ENCODE results near the gene PDE7B. TPM values are rescaled to one million over a fixed set of nuclear protein-coding genes. Genes with fewer than 3 reads are reported as not detected.

The PDE7B gene
- total RNA-seq, 4 donors from 2014 or later = 15.4 to 28.6 (median 18.8) TPM

GRCh38 chr6:136031982-136032381 lies 180.5 kb downstream of the PDE7B start:
- DNase-seq = peak in 1 of 2 donors; percentile 41
- no peaks in the 10 kb centered on the region for H3K36me3 ChIP-seq
- H3K9me3 ChIP-seq = no peaks in the 10 kb centered on the region
- H3K4me3 ChIP-seq = no peak overlapping the region
- no peaks in the 10 kb centered on the region for H3K27me3 ChIP-seq
- TF ChIP-seq CTCF (IDR thresholded peaks at IDR 0.05) (peak; percentile 33 to 50 (median 38)), POLR2A (IDR thresholded peaks at IDR 0.05) (no peak)
- H3K27ac ChIP-seq = no peak overlapping the region
- H3K4me1 ChIP-seq = peaks cover 0 to 6% of the 10 kb centered on the region in 2 donors
- intact Hi-C loops (cut with DNase I; ENCODE audit: low total_unique reads) = no loop called here

- no peak overlapping the region for H3K4me3 ChIP-seq
- no peaks in the 10 kb centered on the region for H3K27me3 ChIP-seq
- no peak for DNase-seq
- no peaks in the 10 kb centered on the region for H3K36me3 ChIP-seq
- H3K4me1 ChIP-seq = peaks cover 0 to 10% of the 10 kb centered on the region in 2 donors
- intact Hi-C loops (cut with DNase I; ENCODE audit: low total_unique reads) = no loop called here
- no peak for TF ChIP-seq POLR2A (IDR thresholded peaks at IDR 0.05)
- TF ChIP-seq CTCF (IDR thresholded peaks at IDR 0.05) = no peak
- no peak overlapping the region for H3K27ac ChIP-seq
- H3K9me3 ChIP-seq = no peaks in the 10 kb centered on the region
Measured at GRCh38 chr6:136033416-136033815, 181.9 kb downstream of the PDE7B start.

- DNase-seq = no peak
- no peaks in the 10 kb centered on the region for H3K36me3 ChIP-seq
- no peaks in the 10 kb centered on the region for H3K27me3 ChIP-seq
- peaks cover 0 to 10% of the 10 kb centered on the region in 2 donors for H3K4me1 ChIP-seq
- intact Hi-C loops (cut with DNase I; ENCODE audit: low total_unique reads) = no loop called here
- no peak overlapping the region for H3K4me3 ChIP-seq
- peak overlapping the region; percentile 77 to 89 for H3K27ac ChIP-seq
- no peaks in the 10 kb centered on the region for H3K9me3 ChIP-seq
- TF ChIP-seq POLR2A (IDR thresholded peaks at IDR 0.05) = no peak
- no peak for TF ChIP-seq CTCF (IDR thresholded peaks at IDR 0.05)
Measured at GRCh38 chr6:136034422-136034821, 182.9 kb downstream of the PDE7B start.

GRCh38 chr6:136035378-136036070 lies 184.0 kb downstream of the PDE7B start:
- no peaks in the 10 kb centered on the region for H3K27me3 ChIP-seq
- no peaks in the 10 kb centered on the region for H3K36me3 ChIP-seq
- intact Hi-C loops (cut with DNase I; ENCODE audit: low total_unique reads) = no loop called here
- peak; percentile 32 to 36 for DNase-seq
- H3K4me3 ChIP-seq = no peak overlapping the region
- H3K9me3 ChIP-seq = no peaks in the 10 kb centered on the region
- peak overlapping the region; percentile 77 to 89 for H3K27ac ChIP-seq
- no peak for TF ChIP-seq POLR2A (IDR thresholded peaks at IDR 0.05)
- TF ChIP-seq CTCF (IDR thresholded peaks at IDR 0.05) = no peak
- H3K4me1 ChIP-seq = peaks cover 0 to 10% of the 10 kb centered on the region in 2 donors

GRCh38 chr6:136036071-136036380 lies 184.5 kb downstream of the PDE7B start:
- H3K9me3 ChIP-seq = no peaks in the 10 kb centered on the region
- intact Hi-C loops (cut with DNase I; ENCODE audit: low total_unique reads) = no loop called here
- H3K4me3 ChIP-seq = no peak overlapping the region
- no peaks in the 10 kb centered on the region for H3K27me3 ChIP-seq
- H3K27ac ChIP-seq = peak overlapping the region; percentile 77 to 89
- no peak for TF ChIP-seq POLR2A (IDR thresholded peaks at IDR 0.05)
- no peak for TF ChIP-seq CTCF (IDR thresholded peaks at IDR 0.05)
- DNase-seq = no peak
- H3K36me3 ChIP-seq = no peaks in the 10 kb centered on the region
- H3K4me1 ChIP-seq = peaks cover 0 to 10% of the 10 kb centered on the region in 2 donors

All from uterus (tissue), 4 donors.